HG02759 (cell line): ENCODE measurements around the gene KCTD20.
"Not testable (repeated sequence)": the region's sequence is repeated elsewhere in the genome, so short reads cannot be mapped to it uniquely, and the experiment has no call there.

Experiments used
- ATAC-seq: cut with Tn5 transposase; IDR thresholded peaks from one replicate; pipeline ENCODE4 v1.9.1; 2021; ENCODE audit warnings: mild to moderate bottlenecking, moderate library complexity; ENCODE audit not compliant: unreplicated experiment

KCTD20 gene

GRCh38 chr6:36443471-36444428 is 950 bp downstream of the KCTD20 start:
- ATAC-seq, result peak; percentile 4

- no peak for ATAC-seq
Measured at GRCh38 chr6:36444470-36444869, 1.7 kb downstream of the KCTD20 start.

GRCh38 chr6:36445621-36446020 is 2.8 kb downstream of the KCTD20 start:
- no peak for ATAC-seq

GRCh38 chr6:36449173-36449572 is 6.4 kb downstream of the KCTD20 start:
- ATAC-seq, result not testable (repeated sequence)

- not testable (repeated sequence) for ATAC-seq
Measured at GRCh38 chr6:36452897-36453296, 10.1 kb downstream of the KCTD20 start.

- no peak for ATAC-seq
Measured at GRCh38 chr6:36455486-36456027, 12.8 kb downstream of the KCTD20 start.

GRCh38 chr6:36459501-36459900 is 16.7 kb downstream of the KCTD20 start:
- no peak for ATAC-seq

GRCh38 chr6:36460916-36461315 is 18.1 kb downstream of the KCTD20 start:
- no peak for ATAC-seq

- no peak for ATAC-seq
Measured at GRCh38 chr6:36461646-36462045, 18.8 kb downstream of the KCTD20 start.

GRCh38 chr6:36463676-36464075 is 20.9 kb downstream of the KCTD20 start:
- no peak for ATAC-seq

GRCh38 chr6:36464233-36464632 is 21.4 kb downstream of the KCTD20 start:
- ATAC-seq, result no peak

GRCh38 chr6:36467625-36468024 is 24.8 kb downstream of the KCTD20 start:
- no peak for ATAC-seq

GRCh38 chr6:36469148-36469661 is 26.4 kb downstream of the KCTD20 start:
- ATAC-seq, result no peak

- ATAC-seq, result no peak
Measured at GRCh38 chr6:36469946-36470345, 27.1 kb downstream of the KCTD20 start.

GRCh38 chr6:36478051-36478526 is 35.3 kb downstream of the KCTD20 start:
- ATAC-seq, result no peak

GRCh38 chr6:36479256-36479655 is 36.5 kb downstream of the KCTD20 start:
- ATAC-seq, result no peak

- ATAC-seq, result not testable (repeated sequence)
Measured at GRCh38 chr6:36483326-36483725, 40.5 kb downstream of the KCTD20 start.

- ATAC-seq, result no peak
Measured at GRCh38 chr6:36484736-36485135, 41.9 kb downstream of the KCTD20 start.

GRCh38 chr6:36487698-36488097 is 44.9 kb downstream of the KCTD20 start:
- no peak for ATAC-seq

- no peak for ATAC-seq
Measured at GRCh38 chr6:36488221-36488620, 45.4 kb downstream of the KCTD20 start.

GRCh38 chr6:36489426-36489825 is 46.6 kb downstream of the KCTD20 start:
- ATAC-seq, result no peak
